Activated CD4-positive, CD25-positive, alpha-beta regulatory T cell treated with anti-CD3 and anti-CD28 coated beads, Interleukin-2, amount 50 U/mL, for 72 hours (primary cell): ENCODE results near the gene SMARCA4.

Experiments used
- DNase-seq: peaks from one replicate; pipeline ENCODE4 v3.0.0; 2021

Gene SMARCA4

DNA sequence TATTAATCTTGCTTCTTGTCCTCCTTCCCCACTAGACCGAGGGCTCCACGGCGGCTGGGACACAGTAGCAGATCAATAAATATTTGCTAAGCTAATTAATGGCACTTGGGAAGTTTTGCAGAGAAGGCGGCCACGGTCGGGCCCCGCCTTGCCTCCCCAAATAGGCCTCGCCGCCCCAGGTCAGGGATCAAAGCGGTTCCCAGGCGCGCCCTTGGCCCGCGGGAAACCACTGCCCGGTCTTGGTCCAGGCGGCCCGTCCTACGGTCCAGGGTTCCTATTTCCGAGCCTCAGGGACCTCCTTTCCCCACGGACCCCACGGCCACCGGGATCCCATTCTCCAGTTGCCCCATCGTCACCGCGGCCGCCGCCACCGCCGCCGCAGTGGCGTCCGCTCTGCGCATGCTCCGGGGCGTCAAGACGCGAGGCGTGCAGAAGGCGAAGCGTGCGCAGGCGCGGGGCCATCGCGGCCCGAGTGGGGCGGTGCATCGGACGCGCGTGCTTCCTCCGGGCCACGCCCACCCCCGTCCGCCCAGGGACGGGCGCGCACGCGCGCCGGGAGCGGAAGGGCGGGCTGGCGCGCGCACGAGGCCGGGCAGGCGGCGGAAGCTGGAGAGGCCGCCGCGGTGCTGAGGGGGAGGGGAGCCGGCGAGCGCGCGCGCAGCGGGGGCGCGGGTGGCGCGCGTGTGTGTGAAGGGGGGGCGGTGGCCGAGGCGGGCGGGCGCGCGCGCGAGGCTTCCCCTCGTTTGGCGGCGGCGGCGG is at the start of gene SMARCA4:
SMARCA4 (plus strand) TSS at position 717 of the 759 bp plus-strand sequence. CDS start 23,122 bp downstream, outside the sequence.
- peak; percentile 99 for DNase-seq

DNA sequence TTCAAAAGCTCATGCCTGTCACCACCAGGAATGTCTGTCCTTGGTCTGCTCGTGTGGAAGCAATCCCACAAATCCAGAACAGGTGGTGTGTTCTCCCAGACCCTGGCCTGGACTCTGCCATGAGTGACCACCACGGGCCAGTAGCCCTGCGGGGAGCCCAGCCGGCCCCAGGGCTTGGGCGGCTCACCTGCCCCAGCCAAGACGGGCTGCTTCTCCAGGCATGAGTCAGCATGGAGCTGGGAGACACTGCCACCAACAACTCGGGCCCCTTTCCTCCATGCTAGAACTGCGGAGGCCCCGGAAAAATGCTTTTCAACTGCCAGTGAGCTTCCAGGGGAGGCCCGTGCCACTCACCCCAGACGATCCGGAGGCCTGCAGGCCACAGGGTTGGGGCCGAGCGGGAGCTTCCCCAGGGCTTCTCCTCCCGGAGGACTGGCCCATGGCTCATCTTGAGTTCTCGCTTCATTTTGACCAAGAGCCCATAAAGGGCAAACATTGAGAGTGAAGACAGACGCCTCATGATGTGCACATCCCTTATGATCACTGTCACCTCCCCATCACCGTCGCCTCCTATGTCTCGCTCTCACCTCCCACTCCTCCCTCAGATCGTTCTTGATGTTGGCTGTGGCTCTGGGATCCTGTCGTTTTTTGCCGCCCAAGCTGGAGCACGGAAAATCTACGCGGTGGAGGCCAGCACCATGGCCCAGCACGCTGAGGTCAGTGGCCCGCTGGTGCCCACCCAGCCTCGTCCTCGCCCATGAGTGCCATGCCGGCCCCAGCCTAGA is 49.1 kb upstream of the SMARCA4 start:
- DNase-seq: no peak

DNA sequence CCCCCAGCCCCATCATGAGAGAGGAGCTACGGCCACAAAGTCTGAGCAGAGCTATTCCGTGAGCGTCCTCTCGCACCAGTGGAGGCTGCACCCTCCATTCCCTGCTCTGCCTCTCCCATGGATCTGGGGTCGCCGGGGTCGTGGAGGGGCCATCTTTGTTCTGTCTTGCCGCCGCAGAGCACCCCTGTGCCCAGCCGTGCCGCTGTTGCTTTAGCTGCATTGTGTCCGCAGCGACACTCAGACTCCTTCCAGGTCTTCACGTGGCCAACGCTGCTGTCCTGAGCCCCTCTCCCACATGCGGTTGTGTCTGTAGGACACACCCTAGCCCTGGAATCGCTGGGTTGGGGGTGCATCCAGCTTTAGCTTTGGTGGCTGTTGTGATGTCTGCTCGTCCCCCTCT is 48.2 kb upstream of the SMARCA4 start:
- DNase-seq: no peak

DNA sequence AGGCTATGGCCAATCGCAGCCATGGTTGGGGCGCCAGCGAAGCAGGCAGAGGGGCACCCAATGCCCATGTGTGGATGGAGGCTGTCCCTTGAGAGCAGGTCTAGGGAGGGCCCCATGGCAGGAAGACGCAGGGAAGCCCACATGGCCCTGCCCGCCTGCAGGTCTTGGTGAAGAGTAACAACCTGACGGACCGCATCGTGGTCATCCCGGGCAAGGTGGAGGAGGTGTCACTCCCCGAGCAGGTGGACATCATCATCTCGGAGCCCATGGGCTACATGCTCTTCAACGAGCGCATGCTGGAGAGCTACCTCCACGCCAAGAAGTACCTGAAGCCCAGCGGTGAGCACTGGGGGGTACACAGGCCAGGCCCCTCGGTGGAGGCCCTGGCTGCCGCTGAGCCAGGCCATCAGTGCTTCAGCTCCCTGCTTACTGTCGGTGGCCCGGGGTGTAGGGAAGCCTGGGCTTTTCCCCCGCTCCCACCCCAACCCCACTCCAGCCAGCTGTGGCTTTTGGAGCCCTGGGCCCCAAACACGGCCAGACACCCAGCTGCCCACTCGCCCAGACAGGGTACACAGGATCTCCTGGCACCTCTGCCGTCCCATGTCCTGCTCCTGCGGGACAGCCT is 47.0 kb upstream of the SMARCA4 start:
- no peak for DNase-seq

DNA sequence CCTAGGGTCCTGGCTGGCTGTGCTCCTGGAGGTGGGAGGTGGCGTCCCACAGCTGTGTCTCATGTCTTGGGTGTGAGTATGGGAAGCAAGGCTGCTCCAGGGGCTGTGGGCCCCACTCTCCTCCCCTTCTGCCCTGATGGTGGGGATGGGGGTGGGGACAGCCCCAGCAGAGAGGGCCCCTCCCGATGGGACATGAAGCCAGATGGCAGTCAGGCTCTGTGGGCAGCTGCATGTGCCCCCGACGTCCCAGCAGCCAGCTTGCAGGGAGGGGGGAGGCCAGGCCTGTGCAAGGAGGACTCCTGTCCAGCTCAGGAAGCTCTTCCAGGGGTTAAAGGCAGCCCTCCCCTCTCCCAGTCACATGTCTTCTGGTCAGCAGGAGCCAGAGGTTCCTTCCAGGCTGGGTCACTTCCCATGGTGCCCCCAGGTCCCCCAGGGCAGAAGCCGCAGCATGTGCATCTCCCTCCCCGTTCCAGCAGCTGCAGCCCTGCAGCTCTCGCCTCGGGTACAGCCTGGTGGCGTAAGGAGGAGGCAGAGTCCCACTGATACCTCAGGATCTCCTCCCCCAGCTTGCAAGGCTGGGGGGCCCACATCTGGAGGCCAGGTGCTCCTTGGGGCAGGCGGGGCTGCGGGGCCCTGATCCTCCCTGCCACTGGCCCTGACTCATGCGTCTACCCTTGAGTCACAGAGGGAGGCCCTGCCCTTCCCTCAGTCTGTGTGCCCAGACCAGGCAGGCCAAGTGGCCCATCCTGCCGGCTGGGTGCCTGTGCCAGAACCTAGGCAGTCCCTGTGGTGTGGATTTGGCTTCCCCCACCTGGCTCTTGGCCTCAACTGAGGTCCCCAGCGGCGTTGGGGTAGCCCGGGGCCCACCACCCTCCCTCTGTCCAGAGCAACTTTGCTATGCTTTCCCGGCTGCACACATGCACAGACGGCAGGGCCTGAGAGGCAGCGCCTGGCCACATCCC is 45.4 kb upstream of the SMARCA4 start:
- no peak for DNase-seq

DNA sequence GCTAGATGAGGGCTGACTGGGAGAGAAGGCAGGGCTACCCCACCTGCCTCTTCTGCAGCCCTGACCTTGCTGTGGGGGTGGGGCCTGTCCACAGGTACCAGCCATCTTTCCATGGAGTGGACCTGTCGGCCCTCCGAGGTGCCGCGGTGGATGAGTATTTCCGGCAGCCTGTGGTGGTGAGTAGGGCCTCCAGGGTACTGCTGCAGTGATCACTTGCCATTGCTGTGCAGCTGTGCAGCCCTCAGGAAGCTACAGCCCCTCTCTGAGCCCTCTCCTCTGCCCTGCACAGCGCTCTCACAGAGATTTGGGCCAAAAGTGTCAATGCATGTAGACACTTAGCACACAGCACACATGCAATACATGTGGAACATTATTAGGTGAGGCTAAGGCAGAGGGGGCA is 44.2 kb upstream of the SMARCA4 start:
- no peak for DNase-seq

DNA sequence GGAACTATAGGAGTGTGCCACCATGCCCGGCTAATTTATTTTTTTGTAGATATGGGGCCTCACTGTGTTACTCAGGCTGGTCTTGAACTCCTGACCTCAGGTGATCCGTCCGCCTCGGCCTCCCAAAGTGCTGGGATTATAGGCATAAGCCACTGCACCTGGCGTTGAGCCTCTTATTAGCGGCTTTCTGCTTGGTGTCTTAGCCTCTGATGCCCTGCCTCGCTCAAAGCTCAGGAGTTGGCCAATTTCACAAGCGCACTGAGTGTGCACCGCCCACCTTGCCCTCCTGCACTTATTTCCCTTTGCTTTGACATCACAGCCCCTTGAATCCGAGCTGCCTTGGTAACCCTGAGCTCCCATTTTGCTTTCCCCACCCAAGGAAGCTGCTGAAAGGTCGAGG is 42.5 kb upstream of the SMARCA4 start:
- no peak for DNase-seq

DNA sequence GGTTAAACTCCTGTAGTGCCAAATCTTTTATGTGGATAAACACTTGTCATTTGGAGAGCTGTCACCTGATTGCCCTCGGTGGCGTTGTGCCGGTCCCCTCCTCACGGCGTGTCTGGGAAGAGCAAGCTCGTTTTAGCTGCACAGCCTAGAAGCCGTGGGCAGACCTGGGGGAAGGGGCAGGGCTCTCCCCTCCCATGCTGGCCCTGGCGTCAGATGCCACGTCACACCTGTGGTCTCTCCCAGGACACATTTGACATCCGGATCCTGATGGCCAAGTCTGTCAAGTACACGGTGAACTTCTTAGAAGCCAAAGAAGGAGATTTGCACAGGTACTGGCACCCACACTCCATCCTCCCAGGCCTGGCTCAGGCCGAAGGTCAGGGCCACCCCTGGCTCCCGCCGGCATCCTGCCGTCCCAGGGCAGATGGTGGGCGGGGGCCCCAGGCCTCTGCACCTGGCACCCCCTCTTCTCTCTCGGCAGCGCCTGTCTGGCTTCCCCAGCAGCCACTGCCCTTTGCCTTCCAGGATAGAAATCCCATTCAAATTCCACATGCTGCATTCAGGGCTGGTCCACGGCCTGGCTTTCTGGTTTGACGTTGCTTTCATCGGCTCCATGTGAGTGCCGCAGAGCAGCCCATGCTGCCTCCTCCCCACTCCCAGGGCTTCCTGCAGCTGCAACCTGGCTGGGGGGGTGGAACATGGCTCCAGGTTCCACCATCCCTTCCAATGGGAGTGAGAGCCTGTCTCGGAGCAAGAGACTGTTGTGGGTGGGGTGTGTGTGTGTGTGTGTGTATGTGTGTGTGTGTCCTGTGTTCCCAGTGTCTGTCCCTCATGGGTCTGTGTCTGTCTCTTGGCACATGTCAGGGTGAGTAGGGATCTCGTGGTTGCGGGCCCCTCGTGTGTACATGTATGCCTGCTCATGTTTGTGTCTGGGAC is 41.2 kb upstream of the SMARCA4 start:
- no peak for DNase-seq

DNA sequence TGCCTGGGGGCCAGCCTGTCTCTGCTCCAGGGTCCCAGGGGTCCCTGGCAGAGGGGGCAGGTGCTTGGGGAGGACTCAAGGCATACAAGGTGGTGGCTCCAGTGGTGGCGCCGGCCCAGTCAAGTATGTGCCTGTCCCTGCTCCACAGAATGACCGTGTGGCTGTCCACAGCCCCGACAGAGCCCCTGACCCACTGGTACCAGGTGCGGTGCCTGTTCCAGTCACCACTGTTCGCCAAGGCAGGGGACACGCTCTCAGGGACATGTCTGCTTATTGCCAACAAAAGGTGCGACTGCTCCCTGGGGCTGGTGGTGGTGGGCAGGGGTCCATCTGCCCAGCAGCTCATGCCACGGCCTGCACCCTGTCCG is 40.6 kb upstream of the SMARCA4 start:
- no peak for DNase-seq

DNA sequence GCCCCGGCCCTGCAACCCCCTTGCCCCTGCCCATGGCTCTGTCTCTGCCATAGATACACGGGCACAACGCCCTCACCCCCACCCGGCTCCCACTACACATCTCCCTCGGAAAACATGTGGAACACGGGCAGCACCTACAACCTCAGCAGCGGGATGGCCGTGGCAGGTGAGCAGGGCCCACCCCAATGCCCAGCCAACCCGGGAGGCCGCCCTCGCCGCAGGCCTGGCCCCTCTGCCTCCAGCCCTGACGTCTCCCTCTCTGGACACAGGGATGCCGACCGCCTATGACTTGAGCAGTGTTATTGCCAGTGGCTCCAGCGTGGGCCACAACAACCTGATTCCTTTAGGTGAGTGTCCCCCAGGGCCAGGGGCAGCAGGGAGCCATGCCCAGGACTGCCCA is 40.0 kb upstream of the SMARCA4 start:
- no peak for DNase-seq

DNA sequence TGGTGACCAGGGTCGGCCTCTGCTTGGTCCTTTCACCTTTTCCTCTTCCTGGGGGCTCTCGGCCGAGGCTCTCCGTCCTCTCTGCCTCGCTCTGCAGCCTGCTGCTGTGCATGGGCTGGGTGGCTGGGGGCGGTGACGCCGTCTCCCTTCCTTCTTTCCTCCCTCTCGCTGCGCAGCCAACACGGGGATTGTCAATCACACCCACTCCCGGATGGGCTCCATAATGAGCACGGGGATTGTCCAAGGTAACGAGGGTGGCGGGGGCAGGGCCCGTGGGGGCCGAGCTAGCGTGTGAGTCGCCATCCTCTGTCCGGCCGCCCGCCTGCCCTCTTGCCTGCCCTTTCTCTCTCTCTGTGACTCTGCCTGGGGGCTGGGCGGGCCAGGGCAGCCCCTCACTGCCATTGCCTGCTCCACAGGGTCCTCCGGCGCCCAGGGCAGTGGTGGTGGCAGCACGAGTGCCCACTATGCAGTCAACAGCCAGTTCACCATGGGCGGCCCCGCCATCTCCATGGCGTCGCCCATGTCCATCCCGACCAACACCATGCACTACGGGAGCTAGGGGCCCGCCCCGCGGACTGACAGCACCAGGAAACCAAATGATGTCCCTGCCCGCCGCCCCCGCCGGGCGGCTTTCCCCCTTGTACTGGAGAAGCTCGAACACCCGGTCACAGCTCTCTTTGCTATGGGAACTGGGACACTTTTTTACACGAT is 39.5 kb upstream of the SMARCA4 start:
- DNase-seq: no peak

DNA sequence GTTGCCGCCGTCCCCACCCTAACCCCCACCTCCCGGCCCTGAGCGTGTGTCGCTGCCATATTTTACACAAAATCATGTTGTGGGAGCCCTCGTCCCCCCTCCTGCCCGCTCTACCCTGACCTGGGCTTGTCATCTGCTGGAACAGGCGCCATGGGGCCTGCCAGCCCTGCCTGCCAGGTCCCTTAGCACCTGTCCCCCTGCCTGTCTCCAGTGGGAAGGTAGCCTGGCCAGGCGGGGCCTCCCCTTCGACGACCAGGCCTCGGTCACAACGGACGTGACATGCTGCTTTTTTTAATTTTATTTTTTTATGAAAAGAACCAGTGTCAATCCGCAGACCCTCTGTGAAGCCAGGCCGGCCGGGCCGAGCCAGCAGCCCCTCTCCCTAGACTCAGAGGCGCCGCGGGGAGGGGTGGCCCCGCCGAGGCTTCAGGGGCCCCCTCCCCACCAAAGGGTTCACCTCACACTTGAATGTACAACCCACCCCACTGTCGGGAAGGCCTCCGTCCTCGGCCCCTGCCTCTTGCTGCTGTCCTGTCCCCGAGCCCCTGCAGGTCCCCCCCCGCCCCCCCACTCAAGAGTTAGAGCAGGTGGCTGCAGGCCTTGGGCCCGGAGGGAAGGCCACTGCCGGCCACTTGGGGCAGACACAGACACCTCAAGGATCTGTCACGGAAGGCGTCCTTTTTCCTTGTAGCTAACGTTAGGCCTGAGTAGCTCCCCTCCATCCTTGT is 38.8 kb upstream of the SMARCA4 start:
- no peak for DNase-seq

DNA sequence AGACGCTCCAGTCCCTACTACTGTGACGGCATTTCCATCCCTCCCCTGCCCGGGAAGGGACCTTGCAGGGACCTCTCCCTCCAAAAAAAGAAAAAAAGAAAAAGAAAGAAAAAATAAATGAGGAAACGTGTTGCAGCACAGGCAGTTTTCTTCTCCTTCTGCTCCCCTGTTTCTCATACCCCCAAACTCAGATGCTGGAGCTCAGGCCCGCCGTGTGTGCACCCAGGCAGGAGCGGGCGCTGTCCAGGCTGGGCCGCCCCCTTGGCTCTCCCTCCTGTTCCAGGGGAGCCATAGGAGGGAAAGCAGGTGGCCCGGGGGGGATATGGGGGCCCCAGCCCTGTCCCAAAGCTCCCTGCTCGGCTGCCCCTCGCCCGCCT is 38.2 kb upstream of the SMARCA4 start:
- DNase-seq: no peak

DNA sequence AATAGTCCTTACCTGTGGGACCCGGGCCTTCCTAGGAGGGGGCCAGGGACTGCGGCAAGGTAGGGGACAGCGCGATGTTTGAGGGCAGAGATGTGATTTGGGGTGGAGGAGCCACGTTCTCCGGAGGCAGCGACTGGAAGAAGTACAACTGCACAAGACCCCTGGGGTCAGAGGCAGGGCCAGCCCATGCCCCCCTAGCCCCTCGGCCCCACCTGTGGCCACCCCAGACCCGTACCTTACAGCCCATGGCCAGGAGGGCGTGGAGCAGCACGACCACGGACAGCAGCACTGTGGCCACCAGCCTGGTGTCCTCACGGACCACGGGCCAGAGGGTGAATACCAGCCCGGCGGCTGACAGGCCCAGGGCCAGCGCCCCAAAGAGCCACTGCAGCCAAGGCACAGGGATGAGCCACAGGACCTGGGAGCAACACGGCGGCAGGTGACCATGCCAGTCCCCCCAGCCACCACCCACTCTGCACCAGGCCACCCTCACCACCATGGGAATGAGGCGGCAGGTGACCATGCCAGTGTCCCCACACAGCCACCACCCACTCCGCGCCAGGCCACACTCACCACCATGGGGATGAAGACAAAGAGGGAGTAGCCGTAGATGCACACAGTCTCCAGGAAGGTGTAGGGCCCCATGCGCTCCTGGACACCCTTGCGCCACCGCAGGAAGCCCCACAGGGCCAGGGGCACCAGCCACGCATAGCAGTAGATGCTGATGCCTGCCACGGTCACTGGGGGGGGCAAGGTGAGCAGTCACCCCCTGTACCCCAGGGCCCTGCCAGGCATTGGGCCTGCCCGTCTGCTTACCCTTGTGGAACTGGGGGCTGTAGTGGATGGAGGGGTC is 37.3 kb upstream of the SMARCA4 start:
- no peak for DNase-seq

DNA sequence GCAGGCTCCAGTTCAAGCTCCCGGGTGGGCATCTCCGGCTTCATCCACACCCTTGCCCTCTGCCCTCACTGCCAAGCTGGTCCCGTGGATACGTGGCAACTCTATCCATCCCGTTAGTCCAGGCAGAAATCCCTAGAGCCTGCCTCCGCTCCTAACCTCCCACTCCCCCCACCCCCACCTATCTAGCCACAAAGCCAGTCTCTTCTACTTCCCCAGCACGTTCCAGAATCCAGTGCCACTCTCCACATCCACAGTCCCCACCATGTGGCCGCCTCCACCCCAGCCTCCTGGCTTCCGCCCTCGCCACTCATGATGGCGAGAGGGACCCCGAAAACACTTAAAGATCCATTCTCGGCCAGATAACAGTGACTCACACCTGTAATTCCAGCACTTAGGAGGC is 36.2 kb upstream of the SMARCA4 start:
- DNase-seq: no peak

DNA sequence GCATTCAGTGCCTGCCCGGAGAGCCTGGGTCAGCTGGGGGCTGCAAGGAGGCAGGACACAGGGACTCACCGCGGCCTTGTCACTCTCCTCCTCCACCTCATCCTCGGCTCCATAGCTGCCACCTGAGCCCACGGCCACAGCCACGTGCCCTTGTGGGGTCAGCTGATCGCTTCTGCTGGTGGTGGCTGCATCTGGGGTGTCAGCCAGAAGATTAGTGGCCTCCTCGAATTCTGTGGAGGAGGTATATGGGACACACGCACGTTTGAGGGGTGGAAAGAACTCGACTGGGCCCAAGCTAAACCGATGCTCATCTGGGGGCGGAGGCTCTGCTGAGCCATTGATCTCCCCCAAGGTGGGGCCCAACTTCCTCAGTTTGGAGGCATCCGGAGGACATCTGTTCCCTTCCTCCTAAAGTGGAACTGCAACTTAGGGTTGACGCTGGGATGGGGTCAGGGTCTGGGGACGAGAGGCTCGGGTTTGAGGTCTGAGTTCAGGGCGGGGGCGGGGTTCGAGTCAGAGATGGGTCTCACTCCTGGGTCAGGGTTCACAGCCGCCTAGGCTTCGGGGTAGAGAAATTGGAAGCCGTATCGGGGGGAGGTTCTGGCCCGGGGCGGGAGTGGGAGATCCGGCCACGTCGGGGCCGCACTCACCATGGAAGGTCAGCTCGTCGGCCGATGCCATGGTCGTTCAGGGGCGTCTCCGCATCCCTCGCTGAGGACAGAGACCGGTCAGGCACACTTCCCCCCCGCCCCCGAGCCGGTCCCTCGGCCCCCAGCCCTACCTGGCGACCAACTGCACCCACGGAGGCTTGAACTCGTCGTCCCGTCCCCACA is 32.9 kb upstream of the SMARCA4 start:
- peak; percentile 40 for DNase-seq

DNA sequence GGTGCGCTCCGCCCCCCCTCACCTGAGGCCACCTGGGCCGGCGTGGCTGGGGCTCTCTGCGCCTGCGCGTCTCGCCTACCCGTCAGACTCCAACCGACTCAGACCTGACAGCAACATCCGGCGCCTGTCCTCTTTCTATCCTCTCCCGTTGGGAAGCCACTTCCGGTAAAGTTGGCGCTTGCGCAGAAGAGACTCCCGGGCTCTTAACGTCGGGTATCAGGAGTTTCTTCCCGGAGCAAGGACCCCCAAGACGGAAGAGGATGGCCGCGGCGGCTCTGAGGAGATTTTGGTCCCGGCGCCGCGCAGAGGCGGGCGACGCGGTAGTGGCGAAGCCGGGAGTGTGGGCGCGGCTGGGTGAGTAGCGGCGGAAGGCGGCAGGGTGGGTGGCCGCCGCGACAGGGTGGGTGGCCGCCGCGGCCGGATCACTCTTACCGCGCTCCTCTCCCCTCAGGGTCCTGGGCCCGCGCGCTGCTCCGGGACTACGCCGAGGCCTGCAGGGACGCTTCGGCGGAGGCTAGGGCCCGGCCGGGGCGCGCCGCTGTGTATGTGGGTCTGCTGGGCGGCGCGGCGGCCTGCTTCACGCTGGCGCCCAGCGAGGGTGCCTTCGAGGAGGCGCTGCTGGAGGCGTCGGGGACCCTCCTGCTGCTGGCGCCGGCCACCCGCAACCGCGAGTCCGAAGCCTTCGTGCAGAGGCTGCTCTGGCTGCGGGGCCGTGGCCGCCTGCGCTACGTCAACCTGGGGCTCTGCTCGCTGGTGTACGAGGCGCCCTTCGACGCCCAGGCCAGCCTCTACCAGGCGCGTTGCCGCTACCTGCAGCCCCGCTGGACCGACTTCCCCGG is 32.0 kb upstream of the SMARCA4 start, which contains the start of the genes TIMM29 and YIPF2:
TIMM29 (plus strand) TSS at position 249 of the 839 bp plus-strand sequence; CDS start at position 261, 12 bp downstream.
YIPF2 (minus strand) TSS at position 77 of the 839 bp plus-strand sequence. CDS start 229 bp downstream, outside the sequence.
- peak; percentile 90 for DNase-seq
